Measurements from ENCODE around the gene GAS7. TPM values are rescaled to one million over a fixed set of nuclear protein-coding genes. Genes with fewer than 3 reads are reported as not detected.

The GAS7 gene
- total and polyA plus RNA-seq, 4 donors: 9.0 to 112 (median 46.1) TPM

DNA sequence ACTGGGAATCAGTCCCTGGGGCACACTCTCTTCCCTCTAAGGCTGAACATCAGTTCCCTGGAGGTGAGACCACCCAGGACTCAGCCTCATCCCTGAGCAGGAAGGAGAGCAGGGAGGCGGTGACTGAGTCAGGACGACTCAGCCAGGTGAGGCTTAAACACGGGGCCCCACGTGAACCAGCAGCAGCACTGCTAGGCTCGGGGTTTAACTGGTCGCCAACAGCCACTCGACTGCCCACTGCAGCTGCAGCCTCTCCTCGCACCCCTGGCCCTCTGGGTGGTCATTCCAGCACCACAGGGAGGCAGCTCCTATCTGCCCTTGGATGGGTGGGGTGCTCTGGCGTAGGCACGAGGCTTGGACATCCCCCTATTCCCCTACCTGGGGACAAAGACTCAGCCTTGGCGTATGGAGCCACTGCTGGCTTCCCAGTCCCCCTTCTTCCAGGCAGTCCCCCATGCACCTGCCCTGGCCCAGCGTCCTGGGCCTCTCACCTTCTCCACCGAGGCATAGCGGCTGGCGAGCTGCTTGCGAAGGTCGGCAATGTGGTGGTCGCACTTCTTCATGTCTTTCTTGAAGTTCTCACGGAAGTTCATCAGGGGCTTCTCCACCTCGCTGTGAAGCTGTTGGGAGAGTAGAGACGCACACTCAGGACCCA lies 272.1 kb downstream of the GAS7 start:
- H3K4me3 ChIP-seq: no peak overlapping the region
- no peak overlapping the region for H3K9ac ChIP-seq (ENCODE audit: insufficient read depth in 1 of 2, low read length in 2 of 2)
- no peak overlapping the region for H3K27ac ChIP-seq (ENCODE audit: low read depth in 1 of 2, low read length in 1 of 2)
- no peak for ATAC-seq (ENCODE audit: insufficient read depth, low FRiP score)
- H3K27me3 ChIP-seq (ENCODE audit: control insufficient read depth in 3 of 3, insufficient read depth in 3 of 3, low read length in 2 of 3): peaks cover 0 to 4% (median 0%) of the 10 kb centered on the region in 3 donors
- WGBS, 2 donors: 88 to 93% methylated on average over 20 to 21 of the region's 21 CpGs
- DNase-seq: no peak
- H3K9me3 ChIP-seq (ENCODE audit: control insufficient read depth in 4 of 4, insufficient read depth in 3 of 4, low read length in 3 of 4): no peaks in the 10 kb centered on the region
- TF ChIP-seq, protein P1, sequence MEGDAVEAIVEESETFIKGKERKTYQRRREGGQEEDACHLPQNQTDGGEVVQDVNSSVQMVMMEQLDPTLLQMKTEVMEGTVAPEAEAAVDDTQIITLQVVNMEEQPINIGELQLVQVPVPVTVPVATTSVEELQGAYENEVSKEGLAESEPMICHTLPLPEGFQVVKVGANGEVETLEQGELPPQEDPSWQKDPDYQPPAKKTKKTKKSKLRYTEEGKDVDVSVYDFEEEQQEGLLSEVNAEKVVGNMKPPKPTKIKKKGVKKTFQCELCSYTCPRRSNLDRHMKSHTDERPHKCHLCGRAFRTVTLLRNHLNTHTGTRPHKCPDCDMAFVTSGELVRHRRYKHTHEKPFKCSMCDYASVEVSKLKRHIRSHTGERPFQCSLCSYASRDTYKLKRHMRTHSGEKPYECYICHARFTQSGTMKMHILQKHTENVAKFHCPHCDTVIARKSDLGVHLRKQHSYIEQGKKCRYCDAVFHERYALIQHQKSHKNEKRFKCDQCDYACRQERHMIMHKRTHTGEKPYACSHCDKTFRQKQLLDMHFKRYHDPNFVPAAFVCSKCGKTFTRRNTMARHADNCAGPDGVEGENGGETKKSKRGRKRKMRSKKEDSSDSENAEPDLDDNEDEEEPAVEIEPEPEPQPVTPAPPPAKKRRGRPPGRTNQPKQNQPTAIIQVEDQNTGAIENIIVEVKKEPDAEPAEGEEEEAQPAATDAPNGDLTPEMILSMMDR (IDR thresholded peaks at IDR 0.05; ENCODE audit: control extremely low read depth, extremely low read depth): no peak
- H3K4me1 ChIP-seq (ENCODE audit: control insufficient read depth in 5 of 5, insufficient read depth in 5 of 5, low read length in 5 of 5): no peaks in the 10 kb centered on the region
- H3K36me3 ChIP-seq (ENCODE audit: control insufficient read depth in 4 of 4, insufficient read depth in 4 of 4, low read length in 4 of 4): peaks cover 0 to 12% (median 5%) of the 10 kb centered on the region in 4 donors

GRCh38 chr17:9925457-9925856 lies 272.9 kb downstream of the GAS7 start:
- Histone ChIP-seq H3K9ac (ENCODE audit: insufficient read depth in 1 of 2, low read length in 2 of 2) (no peak overlapping the region), H3K36me3 (ENCODE audit: control insufficient read depth in 4 of 4, insufficient read depth in 4 of 4, low read length in 4 of 4) (peaks cover 0 to 14% (median 3%) of the 10 kb centered on the region in 4 donors), H3K27me3 (ENCODE audit: control insufficient read depth in 3 of 3, insufficient read depth in 3 of 3, low read length in 2 of 3) (no peaks in the 10 kb centered on the region), H3K4me1 (ENCODE audit: control insufficient read depth in 5 of 5, insufficient read depth in 5 of 5, low read length in 5 of 5) (no peaks in the 10 kb centered on the region), H3K4me3 (no peak overlapping the region), H3K27ac (ENCODE audit: low read depth in 1 of 2, low read length in 1 of 2) (no peak overlapping the region), H3K9me3 (ENCODE audit: control insufficient read depth in 4 of 4, insufficient read depth in 3 of 4, low read length in 3 of 4) (no peaks in the 10 kb centered on the region)
- whole genome bisulfite sequencing, 2 donors: 90 to 96% methylated on average over 11 of the region's 11 CpGs
- TF ChIP-seq, protein P1 (IDR thresholded peaks at IDR 0.05; ENCODE audit: control extremely low read depth, extremely low read depth): no peak
- no peak for DNase-seq
- ATAC-seq (ENCODE audit: insufficient read depth, low FRiP score): no peak

- H3K4me1 ChIP-seq (ENCODE audit: control insufficient read depth in 5 of 5, insufficient read depth in 5 of 5, low read length in 5 of 5): no peaks in the 10 kb centered on the region
- H3K27ac ChIP-seq (ENCODE audit: low read depth in 1 of 2, low read length in 1 of 2): no peak overlapping the region
- H3K27me3 ChIP-seq (ENCODE audit: control insufficient read depth in 3 of 3, insufficient read depth in 3 of 3, low read length in 2 of 3): no peaks in the 10 kb centered on the region
- DNase-seq (peak; percentile 24 to 91 (median 86)), ATAC-seq (ENCODE audit: insufficient read depth, low FRiP score) (peak; percentile 88)
- no peak overlapping the region for H3K4me3 ChIP-seq
- TF ChIP-seq, protein P1 (IDR thresholded peaks at IDR 0.05; ENCODE audit: control extremely low read depth, extremely low read depth): peak; percentile 66
- peaks cover 0 to 20% (median 5%) of the 10 kb centered on the region in 4 donors for H3K36me3 ChIP-seq (ENCODE audit: control insufficient read depth in 4 of 4, insufficient read depth in 4 of 4, low read length in 4 of 4)
- H3K9ac ChIP-seq (ENCODE audit: insufficient read depth in 1 of 2, low read length in 2 of 2): peak overlapping the region in 1 of 2 donors; percentile 1
- WGBS, 2 donors: 16 to 23% methylated on average over 6 of the region's 6 CpGs
- H3K9me3 ChIP-seq (ENCODE audit: control insufficient read depth in 4 of 4, insufficient read depth in 3 of 4, low read length in 3 of 4): no peaks in the 10 kb centered on the region
Measured at GRCh38 chr17:9924735-9925191, 273.6 kb downstream of the GAS7 start.
